Measurements from ENCODE around the gene CMSS1. TPM values are rescaled to one million over a fixed set of nuclear protein-coding genes. Genes with fewer than 3 reads are reported as not detected.

Gene CMSS1
- total RNA-seq, 1 experiment from 2014 or later = 70.6 TPM

DNA sequence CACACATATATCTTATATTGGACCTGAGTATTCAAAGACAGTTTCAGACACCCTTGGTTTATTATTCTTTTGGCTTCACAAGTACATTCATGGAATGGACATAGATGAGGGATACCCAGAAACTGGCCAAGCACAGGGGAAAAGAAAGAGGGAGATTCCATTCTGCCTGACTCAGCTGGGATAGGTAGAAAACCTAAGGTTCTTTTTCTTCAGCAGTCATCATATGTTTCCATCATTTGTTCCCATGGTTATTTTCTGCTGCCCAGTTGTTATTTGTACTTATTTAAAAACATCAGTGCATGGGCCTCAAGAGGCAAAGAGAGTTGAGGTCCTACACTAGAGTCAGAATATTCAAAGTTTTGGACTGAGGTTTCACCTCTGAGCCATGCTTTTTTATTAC lies 204.8 kb downstream of the CMSS1 start:
- no peak for ATAC-seq
- TF ChIP-seq SMAD4 (CRISPR knock-in tag; IDR thresholded peaks at IDR 0.05) (no peak), CREB1 (CRISPR knock-in tag; IDR thresholded peaks at IDR 0.05) (no peak), NR3C1 (CRISPR knock-in tag; conservative IDR thresholded peaks at IDR 0.05; ENCODE audit: low read depth) (no peak), JUN (CRISPR knock-in tag; IDR thresholded peaks at IDR 0.05) (no peak), ZNF232 (CRISPR knock-in tag; IDR thresholded peaks at IDR 0.05) (no peak), FOXJ3 (CRISPR knock-in tag; IDR thresholded peaks at IDR 0.05; ENCODE audit: borderline replicate concordance) (no peak), HMGA2 (CRISPR knock-in tag; IDR thresholded peaks at IDR 0.05) (no peak), ZNF671 (CRISPR knock-in tag; IDR thresholded peaks at IDR 0.05) (no peak), FOXP1 (CRISPR knock-in tag; IDR thresholded peaks at IDR 0.05; ENCODE audit: borderline replicate concordance) (no peak), ZNF317 (CRISPR knock-in tag; IDR thresholded peaks at IDR 0.05; ENCODE audit: borderline replicate concordance, low read depth) (no peak), SP1 (CRISPR knock-in tag; conservative IDR thresholded peaks at IDR 0.05) (no peak), JAZF1 (CRISPR knock-in tag; IDR thresholded peaks at IDR 0.05) (no peak), SMAD3 (CRISPR knock-in tag; IDR thresholded peaks at IDR 0.05; ENCODE audit: borderline replicate concordance) (no peak), ZNF121 (CRISPR knock-in tag; IDR thresholded peaks at IDR 0.05) (no peak)
- TF ChIP-seq, protein P1, sequence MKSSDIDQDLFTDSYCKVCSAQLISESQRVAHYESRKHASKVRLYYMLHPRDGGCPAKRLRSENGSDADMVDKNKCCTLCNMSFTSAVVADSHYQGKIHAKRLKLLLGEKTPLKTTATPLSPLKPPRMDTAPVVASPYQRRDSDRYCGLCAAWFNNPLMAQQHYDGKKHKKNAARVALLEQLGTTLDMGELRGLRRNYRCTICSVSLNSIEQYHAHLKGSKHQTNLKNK (CRISPR knock-in tag; IDR thresholded peaks at IDR 0.05) = no peak
- TF ChIP-seq, protein P2, sequence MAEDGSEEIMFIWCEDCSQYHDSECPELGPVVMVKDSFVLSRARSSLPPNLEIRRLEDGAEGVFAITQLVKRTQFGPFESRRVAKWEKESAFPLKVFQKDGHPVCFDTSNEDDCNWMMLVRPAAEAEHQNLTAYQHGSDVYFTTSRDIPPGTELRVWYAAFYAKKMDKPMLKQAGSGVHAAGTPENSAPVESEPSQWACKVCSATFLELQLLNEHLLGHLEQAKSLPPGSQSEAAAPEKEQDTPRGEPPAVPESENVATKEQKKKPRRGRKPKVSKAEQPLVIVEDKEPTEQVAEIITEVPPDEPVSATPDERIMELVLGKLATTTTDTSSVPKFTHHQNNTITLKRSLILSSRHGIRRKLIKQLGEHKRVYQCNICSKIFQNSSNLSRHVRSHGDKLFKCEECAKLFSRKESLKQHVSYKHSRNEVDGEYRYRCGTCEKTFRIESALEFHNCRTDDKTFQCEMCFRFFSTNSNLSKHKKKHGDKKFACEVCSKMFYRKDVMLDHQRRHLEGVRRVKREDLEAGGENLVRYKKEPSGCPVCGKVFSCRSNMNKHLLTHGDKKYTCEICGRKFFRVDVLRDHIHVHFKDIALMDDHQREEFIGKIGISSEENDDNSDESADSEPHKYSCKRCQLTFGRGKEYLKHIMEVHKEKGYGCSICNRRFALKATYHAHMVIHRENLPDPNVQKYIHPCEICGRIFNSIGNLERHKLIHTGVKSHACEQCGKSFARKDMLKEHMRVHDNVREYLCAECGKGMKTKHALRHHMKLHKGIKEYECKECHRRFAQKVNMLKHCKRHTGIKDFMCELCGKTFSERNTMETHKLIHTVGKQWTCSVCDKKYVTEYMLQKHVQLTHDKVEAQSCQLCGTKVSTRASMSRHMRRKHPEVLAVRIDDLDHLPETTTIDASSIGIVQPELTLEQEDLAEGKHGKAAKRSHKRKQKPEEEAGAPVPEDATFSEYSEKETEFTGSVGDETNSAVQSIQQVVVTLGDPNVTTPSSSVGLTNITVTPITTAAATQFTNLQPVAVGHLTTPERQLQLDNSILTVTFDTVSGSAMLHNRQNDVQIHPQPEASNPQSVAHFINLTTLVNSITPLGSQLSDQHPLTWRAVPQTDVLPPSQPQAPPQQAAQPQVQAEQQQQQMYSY (CRISPR knock-in tag; IDR thresholded peaks at IDR 0.05) = no peak
- TF ChIP-seq, protein P3, sequence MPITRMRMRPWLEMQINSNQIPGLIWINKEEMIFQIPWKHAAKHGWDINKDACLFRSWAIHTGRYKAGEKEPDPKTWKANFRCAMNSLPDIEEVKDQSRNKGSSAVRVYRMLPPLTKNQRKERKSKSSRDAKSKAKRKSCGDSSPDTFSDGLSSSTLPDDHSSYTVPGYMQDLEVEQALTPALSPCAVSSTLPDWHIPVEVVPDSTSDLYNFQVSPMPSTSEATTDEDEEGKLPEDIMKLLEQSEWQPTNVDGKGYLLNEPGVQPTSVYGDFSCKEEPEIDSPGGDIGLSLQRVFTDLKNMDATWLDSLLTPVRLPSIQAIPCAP (CRISPR knock-in tag; IDR thresholded peaks at IDR 0.05) = no peak
- TF ChIP-seq, protein P4, sequence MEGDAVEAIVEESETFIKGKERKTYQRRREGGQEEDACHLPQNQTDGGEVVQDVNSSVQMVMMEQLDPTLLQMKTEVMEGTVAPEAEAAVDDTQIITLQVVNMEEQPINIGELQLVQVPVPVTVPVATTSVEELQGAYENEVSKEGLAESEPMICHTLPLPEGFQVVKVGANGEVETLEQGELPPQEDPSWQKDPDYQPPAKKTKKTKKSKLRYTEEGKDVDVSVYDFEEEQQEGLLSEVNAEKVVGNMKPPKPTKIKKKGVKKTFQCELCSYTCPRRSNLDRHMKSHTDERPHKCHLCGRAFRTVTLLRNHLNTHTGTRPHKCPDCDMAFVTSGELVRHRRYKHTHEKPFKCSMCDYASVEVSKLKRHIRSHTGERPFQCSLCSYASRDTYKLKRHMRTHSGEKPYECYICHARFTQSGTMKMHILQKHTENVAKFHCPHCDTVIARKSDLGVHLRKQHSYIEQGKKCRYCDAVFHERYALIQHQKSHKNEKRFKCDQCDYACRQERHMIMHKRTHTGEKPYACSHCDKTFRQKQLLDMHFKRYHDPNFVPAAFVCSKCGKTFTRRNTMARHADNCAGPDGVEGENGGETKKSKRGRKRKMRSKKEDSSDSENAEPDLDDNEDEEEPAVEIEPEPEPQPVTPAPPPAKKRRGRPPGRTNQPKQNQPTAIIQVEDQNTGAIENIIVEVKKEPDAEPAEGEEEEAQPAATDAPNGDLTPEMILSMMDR (IDR thresholded peaks at IDR 0.05) = no peak
- TF ChIP-seq, protein P5, sequence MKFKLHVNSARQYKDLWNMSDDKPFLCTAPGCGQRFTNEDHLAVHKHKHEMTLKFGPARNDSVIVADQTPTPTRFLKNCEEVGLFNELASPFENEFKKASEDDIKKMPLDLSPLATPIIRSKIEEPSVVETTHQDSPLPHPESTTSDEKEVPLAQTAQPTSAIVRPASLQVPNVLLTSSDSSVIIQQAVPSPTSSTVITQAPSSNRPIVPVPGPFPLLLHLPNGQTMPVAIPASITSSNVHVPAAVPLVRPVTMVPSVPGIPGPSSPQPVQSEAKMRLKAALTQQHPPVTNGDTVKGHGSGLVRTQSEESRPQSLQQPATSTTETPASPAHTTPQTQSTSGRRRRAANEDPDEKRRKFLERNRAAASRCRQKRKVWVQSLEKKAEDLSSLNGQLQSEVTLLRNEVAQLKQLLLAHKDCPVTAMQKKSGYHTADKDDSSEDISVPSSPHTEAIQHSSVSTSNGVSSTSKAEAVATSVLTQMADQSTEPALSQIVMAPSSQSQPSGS (CRISPR knock-in tag; IDR thresholded peaks at IDR 0.05; ENCODE audit: borderline replicate concordance, low read depth) = no peak
- TF ChIP-seq, protein P6, sequence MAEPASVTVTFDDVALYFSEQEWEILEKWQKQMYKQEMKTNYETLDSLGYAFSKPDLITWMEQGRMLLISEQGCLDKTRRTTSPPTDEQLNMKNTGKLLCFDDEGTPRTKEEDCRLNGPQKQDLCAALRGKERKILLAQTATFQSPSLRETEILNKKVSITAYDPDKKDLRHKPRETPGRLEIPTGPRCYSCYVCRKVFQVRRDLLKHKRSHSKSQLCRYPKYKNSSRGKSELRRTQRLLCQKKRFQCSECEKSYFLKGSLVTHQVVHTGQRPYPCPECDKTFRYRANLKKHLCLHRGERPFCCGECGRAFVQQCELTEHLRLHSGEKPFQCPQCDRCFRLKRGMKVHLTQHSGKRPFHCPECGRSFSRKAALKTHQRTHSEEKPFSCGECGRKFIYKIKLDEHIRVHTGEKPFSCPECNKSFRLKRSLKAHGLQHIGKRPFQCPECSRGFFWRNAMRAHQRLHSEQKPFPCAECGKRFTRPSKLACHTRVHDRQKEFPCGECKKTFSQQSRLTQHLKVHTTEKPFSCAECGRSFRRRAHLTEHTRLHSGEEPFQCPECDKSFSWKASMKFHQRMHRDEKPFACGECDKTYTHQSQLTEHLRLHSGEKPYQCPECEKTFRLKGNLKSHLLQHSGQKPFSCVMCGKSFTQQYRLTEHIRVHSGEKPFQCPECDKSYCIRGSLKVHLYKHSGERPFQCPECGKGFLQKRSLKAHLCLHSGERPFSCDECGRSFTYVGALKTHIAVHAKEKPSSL (CRISPR knock-in tag; conservative IDR thresholded peaks at IDR 0.05) = no peak
- ChIA-PET POLR2A (no interaction called here), CTCF (interaction anchor here (1.3 kb wide), 1 partner anchor 10 kb away, joined by 4 read pairs; no protein-coding TSS in a partner anchor)
- Mint-ChIP-seq H3K4me1 (no peaks in the 10 kb centered on the region), H3K9me3 (no peaks in the 10 kb centered on the region), H3K36me3 (no peaks in the 10 kb centered on the region), H3K4me3 (no peak overlapping the region), H3K27ac (no peak overlapping the region), H3K27me3 (ENCODE audit: low read depth) (no peaks in the 10 kb centered on the region)
- no peak for DNase-seq (ENCODE audit: low spot score)
